Glutamatergic neuron (in vitro differentiated cells): ENCODE measurements around the gene SLC35F3. TPM values are rescaled to one million over a fixed set of nuclear protein-coding genes. Genes with fewer than 3 reads are reported as not detected.

Source experiments
- DNase-seq: peaks from one replicate; pipeline ENCODE4 v3.0.0; 2022
- H3K27ac Mint-ChIP-seq: one replicate; pipeline ENCODE4 v1.8.0; 2020; ENCODE audit warnings: mild to moderate bottlenecking, mixed read lengths, inconsistent platforms; ENCODE audit not compliant: unreplicated experiment
- H3K27me3 Mint-ChIP-seq: one replicate; pipeline ENCODE4 v1.8.0; 2020; ENCODE audit warnings: mild to moderate bottlenecking, moderate library complexity, mixed read lengths, inconsistent platforms; ENCODE audit not compliant: unreplicated experiment
- H3K36me3 Mint-ChIP-seq: one replicate; pipeline ENCODE4 v1.8.0; 2020; ENCODE audit warnings: mild to moderate bottlenecking, mixed read lengths, inconsistent platforms; ENCODE audit not compliant: unreplicated experiment
- H3K4me1 Mint-ChIP-seq: one replicate; pipeline ENCODE4 v1.8.0; 2020; ENCODE audit warnings: mild to moderate bottlenecking, low read depth, mixed read lengths, inconsistent platforms; ENCODE audit not compliant: unreplicated experiment
- H3K4me3 Mint-ChIP-seq: one replicate; pipeline ENCODE4 v1.8.0; 2020; ENCODE audit warnings: mild to moderate bottlenecking, mixed read lengths, inconsistent platforms; ENCODE audit not compliant: unreplicated experiment
- H3K9me3 Mint-ChIP-seq: one replicate; pipeline ENCODE4 v1.8.0; 2020; ENCODE audit warnings: mild to moderate bottlenecking, moderate library complexity, mixed read lengths, inconsistent platforms; ENCODE audit not compliant: unreplicated experiment
- CTCF ChIP-seq: fragments of 200-600 bp; sonication (generic); IDR thresholded peaks from one replicate; pipeline ENCODE4 v1.5.0; 2021; ENCODE audit not compliant: partially characterized antibody, unreplicated experiment
- total RNA-seq: library from RNA; stranded (reverse); fragmentation: NEBNext Ultra II Directional; extraction: Animal tissue kit (Norgen Biotek cat#: 25700); gene quantifications from one replicate; pipeline ENCODE4 v1.2.1, GENCODE V29; 2021; ENCODE audit not compliant: unreplicated experiment

SLC35F3 gene
- total RNA-seq, 1 donor from 2014 or later = 0.98 TPM

DNA sequence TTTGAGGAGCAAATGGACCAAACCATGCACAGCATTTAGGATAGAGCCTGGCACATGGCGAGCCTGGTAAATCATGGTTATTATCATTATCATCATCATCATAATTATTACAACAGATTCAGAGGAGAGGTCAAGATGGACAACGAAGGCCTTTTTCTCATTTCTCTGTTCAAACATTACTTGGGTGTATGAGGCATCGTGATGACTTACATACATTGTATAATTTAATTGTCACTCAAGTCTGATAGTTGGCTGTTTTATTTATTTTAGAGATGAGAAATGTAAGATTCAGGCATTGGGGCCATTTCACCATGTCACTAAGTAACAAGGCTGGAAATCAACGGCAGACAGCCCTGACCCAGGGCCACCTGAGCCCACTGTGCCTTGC lies 68.1 kb downstream of the SLC35F3 start:
- Mint-ChIP-seq H3K9me3 (peaks cover 1% of the 10 kb centered on the region), H3K4me3 (no peak overlapping the region), H3K4me1 (no peaks in the 10 kb centered on the region), H3K36me3 (no peaks in the 10 kb centered on the region), H3K27me3 (peaks cover 5% of the 10 kb centered on the region), H3K27ac (no peak overlapping the region)
- no peak for DNase-seq
- TF ChIP-seq CTCF = no peak

GRCh38 chr1:233972951-233973635 lies 68.6 kb downstream of the SLC35F3 start:
- TF ChIP-seq CTCF = no peak
- H3K36me3 Mint-ChIP-seq = no peaks in the 10 kb centered on the region

GRCh38 chr1:233975486-233975885 lies 71.0 kb downstream of the SLC35F3 start:
- Mint-ChIP-seq H3K36me3 (no peaks in the 10 kb centered on the region), H3K9me3 (no peaks in the 10 kb centered on the region), H3K4me1 (no peaks in the 10 kb centered on the region), H3K4me3 (no peak overlapping the region), H3K27me3 (peaks cover 5% of the 10 kb centered on the region), H3K27ac (no peak overlapping the region)
- TF ChIP-seq CTCF = no peak
- no peak for DNase-seq

More at GRCh38 chr1:233972951-233973635, 68.6 kb downstream of the SLC35F3 start:
- Mint-ChIP-seq H3K27me3 (peaks cover 5% of the 10 kb centered on the region), H3K27ac (no peak overlapping the region), H3K9me3 (peaks cover 1% of the 10 kb centered on the region), H3K4me3 (no peak overlapping the region), H3K4me1 (no peaks in the 10 kb centered on the region)
- DNase-seq = no peak

DNA sequence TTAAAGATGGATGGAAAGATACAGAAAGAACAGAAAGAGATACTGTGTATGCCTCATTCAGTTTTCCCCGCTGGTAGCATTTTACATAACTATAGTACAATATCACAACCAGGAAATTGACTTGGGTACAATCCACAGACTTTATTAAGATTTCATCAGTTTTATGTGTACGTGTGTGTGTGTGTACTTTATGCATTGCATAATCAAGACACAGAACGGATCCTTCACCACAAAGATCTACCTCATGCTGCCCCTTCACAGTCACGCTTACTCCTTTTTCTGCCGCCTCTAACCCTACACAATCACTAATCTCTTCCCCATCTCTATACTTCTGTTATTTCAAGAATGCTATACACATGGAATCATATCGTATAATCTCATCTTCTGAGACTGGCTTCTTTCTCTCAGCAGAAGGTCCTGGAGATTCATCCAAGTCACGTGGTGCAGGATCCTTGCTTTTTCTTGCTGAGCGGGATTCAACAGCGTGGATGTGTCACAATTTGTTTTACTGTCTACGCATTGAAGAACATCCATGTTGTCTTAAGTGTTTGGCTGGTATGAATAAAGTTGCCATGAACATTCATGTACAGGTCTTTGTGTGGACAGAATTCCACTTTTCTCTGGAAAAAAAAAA lies 76.7 kb downstream of the SLC35F3 start:
- DNase-seq = no peak
- no peaks in the 10 kb centered on the region for H3K4me1 Mint-ChIP-seq
- H3K27ac Mint-ChIP-seq = no peak overlapping the region
- H3K36me3 Mint-ChIP-seq = no peaks in the 10 kb centered on the region
- no peak overlapping the region for H3K4me3 Mint-ChIP-seq
- no peaks in the 10 kb centered on the region for H3K27me3 Mint-ChIP-seq
- H3K9me3 Mint-ChIP-seq = no peaks in the 10 kb centered on the region
- TF ChIP-seq CTCF = no peak

- no peak overlapping the region for H3K4me3 Mint-ChIP-seq
- no peak for DNase-seq
- TF ChIP-seq CTCF = no peak
- no peaks in the 10 kb centered on the region for H3K4me1 Mint-ChIP-seq
- no peaks in the 10 kb centered on the region for H3K9me3 Mint-ChIP-seq
- H3K27me3 Mint-ChIP-seq = no peaks in the 10 kb centered on the region
- H3K27ac Mint-ChIP-seq = no peak overlapping the region
- H3K36me3 Mint-ChIP-seq = no peaks in the 10 kb centered on the region
Observed at GRCh38 chr1:233982827-233983518, 78.5 kb downstream of the SLC35F3 start.
